ENCODE data around the gene NCS1.

NCS1 gene

GRCh38 chr9:130189840-130190239 is 17.6 kb downstream of the NCS1 start:
- no peak for DNase-seq (ENCODE audit: low read depth, low spot score)
- no peak overlapping the region for H3K4me3 ChIP-seq (ENCODE audit: low read length)

- H3K4me3 ChIP-seq (ENCODE audit: low read length): no peak overlapping the region
- DNase-seq (ENCODE audit: low read depth, low spot score): no peak
Measured at GRCh38 chr9:130191068-130191748, 19.0 kb downstream of the NCS1 start.

GRCh38 chr9:130191749-130192120 is 19.5 kb downstream of the NCS1 start:
- no peak for DNase-seq (ENCODE audit: low read depth, low spot score)
- H3K4me3 ChIP-seq (ENCODE audit: low read length): no peak overlapping the region

- no peak for DNase-seq (ENCODE audit: low read depth, low spot score)
- no peak overlapping the region for H3K4me3 ChIP-seq (ENCODE audit: low read length)
Measured at GRCh38 chr9:130192382-130192999, 20.3 kb downstream of the NCS1 start.

- DNase-seq (ENCODE audit: low read depth, low spot score): no peak
- no peak overlapping the region for H3K4me3 ChIP-seq (ENCODE audit: low read length)
Measured at GRCh38 chr9:130193103-130193502, 20.9 kb downstream of the NCS1 start.

GRCh38 chr9:130193531-130194377 is 21.6 kb downstream of the NCS1 start:
- no peak for DNase-seq (ENCODE audit: low read depth, low spot score)

GRCh38 chr9:130194378-130194932 is 22.3 kb downstream of the NCS1 start:
- no peak overlapping the region for H3K4me3 ChIP-seq (ENCODE audit: low read length)

More at GRCh38 chr9:130193531-130194377, 21.6 kb downstream of the NCS1 start:
- no peak overlapping the region for H3K4me3 ChIP-seq (ENCODE audit: low read length)

GRCh38 chr9:130195638-130196037 is 23.4 kb downstream of the NCS1 start:
- no peak for DNase-seq (ENCODE audit: low read depth, low spot score)
- no peak overlapping the region for H3K4me3 ChIP-seq (ENCODE audit: low read length)

More at GRCh38 chr9:130194378-130194932, 22.3 kb downstream of the NCS1 start:
- DNase-seq (ENCODE audit: low read depth, low spot score): no peak

- DNase-seq (ENCODE audit: low read depth, low spot score): no peak
- no peak overlapping the region for H3K4me3 ChIP-seq (ENCODE audit: low read length)
Measured at GRCh38 chr9:130196643-130197042, 24.4 kb downstream of the NCS1 start.

GRCh38 chr9:130197386-130197785 is 25.2 kb downstream of the NCS1 start:
- H3K4me3 ChIP-seq (ENCODE audit: low read length): no peak overlapping the region
- DNase-seq (ENCODE audit: low read depth, low spot score): no peak

GRCh38 chr9:130197888-130198287 is 25.7 kb downstream of the NCS1 start:
- no peak overlapping the region for H3K4me3 ChIP-seq (ENCODE audit: low read length)
- DNase-seq (ENCODE audit: low read depth, low spot score): no peak

- H3K4me3 ChIP-seq (ENCODE audit: low read length): no peak overlapping the region
- DNase-seq (ENCODE audit: low read depth, low spot score): no peak
Measured at GRCh38 chr9:130198501-130199179, 26.4 kb downstream of the NCS1 start.

GRCh38 chr9:130199605-130200004 is 27.4 kb downstream of the NCS1 start:
- no peak overlapping the region for H3K4me3 ChIP-seq (ENCODE audit: low read length)
- DNase-seq (ENCODE audit: low read depth, low spot score): no peak

- no peak for DNase-seq (ENCODE audit: low read depth, low spot score)
- H3K4me3 ChIP-seq (ENCODE audit: low read length): no peak overlapping the region
Measured at GRCh38 chr9:130200038-130200849, 28.0 kb downstream of the NCS1 start.

- no peak for DNase-seq (ENCODE audit: low read depth, low spot score)
- H3K4me3 ChIP-seq (ENCODE audit: low read length): no peak overlapping the region
Measured at GRCh38 chr9:130201399-130201873, 29.2 kb downstream of the NCS1 start.

- DNase-seq (ENCODE audit: low read depth, low spot score): no peak
Measured at GRCh38 chr9:130201974-130202373, 29.8 kb downstream of the NCS1 start.

GRCh38 chr9:130204341-130204740 is 32.1 kb downstream of the NCS1 start:
- no peak for DNase-seq (ENCODE audit: low read depth, low spot score)

More at GRCh38 chr9:130201974-130202373, 29.8 kb downstream of the NCS1 start:
- no peak overlapping the region for H3K4me3 ChIP-seq (ENCODE audit: low read length)

GRCh38 chr9:130204959-130205358 is 32.8 kb downstream of the NCS1 start:
- no peak for DNase-seq (ENCODE audit: low read depth, low spot score)
- H3K4me3 ChIP-seq (ENCODE audit: low read length): no peak overlapping the region

More at GRCh38 chr9:130204341-130204740, 32.1 kb downstream of the NCS1 start:
- H3K4me3 ChIP-seq (ENCODE audit: low read length): no peak overlapping the region
